GM19438 (cell line): ENCODE measurements around the gene COPS7A.

ENCODE experiments used
- ATAC-seq: cut with Tn5 transposase; IDR thresholded peaks from one replicate; pipeline ENCODE4 v1.9.1; 2021; ENCODE audit warnings: low read depth; ENCODE audit not compliant: unreplicated experiment

The COPS7A gene, protein sequence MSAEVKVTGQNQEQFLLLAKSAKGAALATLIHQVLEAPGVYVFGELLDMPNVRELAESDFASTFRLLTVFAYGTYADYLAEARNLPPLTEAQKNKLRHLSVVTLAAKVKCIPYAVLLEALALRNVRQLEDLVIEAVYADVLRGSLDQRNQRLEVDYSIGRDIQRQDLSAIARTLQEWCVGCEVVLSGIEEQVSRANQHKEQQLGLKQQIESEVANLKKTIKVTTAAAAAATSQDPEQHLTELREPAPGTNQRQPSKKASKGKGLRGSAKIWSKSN

DNA sequence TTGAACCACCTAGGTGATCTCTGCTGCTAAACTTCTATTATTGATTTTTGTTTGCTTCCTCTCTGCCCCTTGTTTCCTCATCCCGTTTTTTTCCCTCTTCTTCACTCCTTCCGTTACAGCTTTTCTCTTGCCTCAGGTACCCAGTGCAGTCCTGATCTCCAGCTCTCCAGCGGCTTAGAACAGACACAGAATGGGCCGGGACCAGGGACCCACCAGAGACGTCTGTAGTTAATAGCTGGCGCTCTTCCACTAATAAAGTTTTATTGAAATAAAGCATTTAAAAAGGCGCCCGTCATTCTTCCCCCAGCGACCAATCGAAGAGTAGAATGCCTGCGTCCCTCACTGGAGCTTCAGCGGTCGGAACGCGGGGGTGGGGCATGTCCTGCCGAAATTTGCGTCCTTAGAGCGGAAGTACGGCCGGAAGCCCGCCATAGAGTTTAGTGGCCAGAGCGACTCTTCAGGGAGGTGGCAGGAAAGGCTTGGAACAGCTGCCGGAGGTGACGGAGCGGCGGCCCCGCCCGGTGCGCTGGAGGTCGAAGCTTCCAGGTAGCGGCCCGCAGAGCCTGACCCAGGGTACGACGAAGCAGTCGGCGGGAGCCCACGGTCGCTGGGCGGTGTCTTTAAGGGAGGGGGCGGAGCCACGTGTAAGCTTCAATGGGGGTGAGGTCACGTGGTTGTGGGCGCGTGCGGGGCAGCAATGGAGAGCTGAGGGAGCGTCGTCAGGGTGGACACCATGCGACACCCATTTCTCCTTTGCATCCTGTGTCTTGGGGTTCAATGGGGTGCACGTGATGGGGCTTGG is at the start of gene COPS7A:
Gene COPS7A, plus strand, starts transcription at position 440 of the 802 bp plus-strand sequence. CDS start 611 bp downstream, outside the sequence.
- peak; percentile 95 for ATAC-seq

DNA sequence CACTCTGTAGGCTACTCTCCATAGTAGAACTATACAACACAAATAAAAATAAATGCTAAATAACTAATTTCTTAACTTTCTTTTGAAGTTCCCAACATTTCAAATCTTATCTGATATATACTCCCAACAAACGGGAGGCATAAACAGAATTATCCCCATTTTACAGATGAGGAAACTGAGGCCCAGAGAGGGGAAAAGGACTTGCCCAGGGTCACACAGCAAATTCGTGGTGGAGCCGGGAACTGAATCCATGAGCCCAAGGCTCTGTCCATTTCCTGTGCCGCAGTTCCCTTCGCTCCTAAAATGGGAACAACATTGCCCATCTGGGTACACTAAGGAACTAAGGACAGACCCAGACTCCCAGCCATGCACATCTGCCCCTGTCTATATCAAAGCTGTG is 46.9 kb upstream of the COPS7A start:
- no peak for ATAC-seq

DNA sequence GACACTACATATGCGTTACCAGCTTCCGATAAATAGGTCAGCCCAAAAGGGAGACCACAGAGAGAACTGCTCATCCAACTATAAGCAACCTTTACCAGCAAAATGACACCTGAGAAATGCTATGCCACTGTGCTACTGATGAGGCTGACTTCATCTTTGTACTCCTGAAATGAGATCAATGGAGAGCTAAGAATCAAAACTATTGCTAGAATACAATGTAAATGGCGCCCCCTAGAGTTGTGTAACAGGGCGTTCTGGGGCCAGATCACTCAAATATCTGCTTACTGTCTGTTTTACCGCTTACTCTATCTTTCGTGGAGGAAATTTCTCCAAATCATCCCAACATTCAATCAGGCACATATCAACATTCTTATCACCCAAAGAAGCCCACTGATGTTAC is 39.2 kb upstream of the COPS7A start:
- ATAC-seq, result no peak

DNA sequence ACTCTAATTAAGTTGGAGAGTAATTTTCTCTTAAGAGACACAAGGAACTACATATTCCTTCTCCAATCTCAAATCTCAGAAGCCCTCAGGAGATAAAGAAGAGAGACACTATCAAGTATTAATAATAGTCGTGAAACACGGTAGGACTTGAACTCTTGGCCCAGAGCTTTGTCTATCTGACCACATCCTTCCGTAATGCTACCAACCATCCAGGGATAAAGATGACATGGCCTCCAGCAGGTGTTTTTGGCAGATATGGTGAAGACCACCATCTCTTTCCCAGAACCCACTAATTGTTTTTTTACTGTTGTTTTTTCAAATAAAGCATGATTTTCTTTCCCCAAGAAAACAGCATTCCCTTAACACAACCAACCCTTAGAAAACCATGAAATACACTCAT is 38.0 kb upstream of the COPS7A start:
- no peak for ATAC-seq

DNA sequence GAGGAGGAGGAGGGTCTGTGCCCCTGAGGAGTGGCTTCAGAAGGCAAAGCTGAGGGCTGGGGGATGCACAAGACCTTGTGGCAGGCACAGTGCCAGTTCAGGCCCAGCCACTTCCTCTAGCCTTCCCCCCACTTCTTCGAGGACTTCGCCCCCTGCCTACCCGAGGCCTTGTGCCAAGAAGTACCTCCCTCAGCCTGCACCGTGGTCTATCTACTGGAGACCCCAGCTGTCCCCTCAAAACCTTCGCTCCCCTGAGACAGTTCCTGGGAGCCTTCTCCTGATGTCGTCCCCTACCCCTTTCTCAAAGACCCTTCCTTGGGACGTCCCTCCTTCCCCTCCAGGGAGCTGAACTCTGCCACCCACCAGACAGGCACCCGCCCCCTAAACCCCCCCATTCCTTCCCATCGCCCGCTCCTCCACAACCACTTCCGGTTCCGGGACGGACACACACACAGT is 35.3 kb upstream of the COPS7A start:
- ATAC-seq, result no peak

DNA sequence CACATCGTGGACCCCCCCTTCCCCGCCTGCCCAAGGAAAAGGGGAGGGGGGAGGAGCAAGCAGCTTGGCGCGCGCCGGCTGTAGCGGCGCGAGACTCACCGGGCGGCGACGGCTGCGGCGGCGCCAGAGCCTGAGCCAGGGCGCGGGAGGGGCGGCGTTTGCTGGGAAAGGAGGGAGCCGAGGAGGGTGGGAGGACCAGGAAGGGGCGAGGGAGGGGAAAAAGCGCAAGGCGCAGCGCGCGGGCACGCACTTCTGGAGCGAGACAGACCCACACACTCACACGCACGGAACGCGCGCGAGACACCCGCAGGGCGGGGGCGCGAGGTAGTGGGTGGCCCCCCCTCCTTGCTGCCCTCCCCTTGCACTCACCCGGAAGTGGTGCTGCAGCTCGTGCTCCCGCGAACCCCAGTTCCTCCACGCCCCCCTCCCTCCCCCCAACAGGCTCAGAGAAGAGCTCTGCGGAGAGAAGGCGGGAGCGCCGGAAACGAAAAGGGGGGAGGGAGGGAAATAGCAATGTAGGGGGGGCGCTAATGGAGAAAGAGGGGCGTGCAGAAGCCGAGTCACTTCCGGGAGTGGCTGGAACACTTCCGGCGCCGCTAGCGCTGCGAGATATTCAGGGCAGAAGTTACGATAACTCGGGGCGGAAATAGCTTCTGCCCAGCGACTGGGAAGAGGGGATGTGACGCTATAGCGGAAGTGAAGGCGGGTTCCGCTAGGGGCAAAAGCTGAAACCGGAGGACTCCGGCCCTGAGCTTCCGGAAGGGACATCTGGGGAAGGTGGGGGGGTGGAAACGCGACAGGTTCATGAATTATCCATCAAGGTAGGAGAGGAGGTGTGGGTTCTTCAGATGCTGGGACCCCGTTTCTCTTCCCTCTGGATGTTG is 34.6 kb upstream of the COPS7A start, which contains the start of gene ZNF384:
Gene ZNF384, minus strand, starts transcription at position 377 of the 884 bp plus-strand sequence. CDS start 9,855 bp downstream, outside the sequence.
- ATAC-seq, result peak; percentile 87

DNA sequence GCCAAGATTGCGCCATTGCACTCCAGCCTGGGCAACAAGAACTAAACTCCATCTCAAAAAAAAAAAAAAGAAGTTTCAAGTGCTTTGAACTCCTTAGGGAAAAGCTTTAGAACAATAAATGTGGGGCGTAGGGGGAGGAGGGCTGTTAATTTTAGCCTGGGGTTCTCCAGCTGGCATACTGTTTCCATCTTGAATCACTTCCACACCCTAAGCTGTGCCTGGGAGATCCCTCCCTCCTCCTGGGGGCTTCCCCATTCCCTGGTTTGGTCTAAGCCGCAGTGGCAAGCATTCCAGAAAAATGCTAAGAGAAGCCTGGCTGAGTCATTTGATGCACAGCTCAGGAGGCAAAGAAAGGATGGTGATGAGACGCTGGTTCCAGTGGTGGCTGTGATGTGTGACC is 32.4 kb upstream of the COPS7A start:
- ATAC-seq, result no peak

DNA sequence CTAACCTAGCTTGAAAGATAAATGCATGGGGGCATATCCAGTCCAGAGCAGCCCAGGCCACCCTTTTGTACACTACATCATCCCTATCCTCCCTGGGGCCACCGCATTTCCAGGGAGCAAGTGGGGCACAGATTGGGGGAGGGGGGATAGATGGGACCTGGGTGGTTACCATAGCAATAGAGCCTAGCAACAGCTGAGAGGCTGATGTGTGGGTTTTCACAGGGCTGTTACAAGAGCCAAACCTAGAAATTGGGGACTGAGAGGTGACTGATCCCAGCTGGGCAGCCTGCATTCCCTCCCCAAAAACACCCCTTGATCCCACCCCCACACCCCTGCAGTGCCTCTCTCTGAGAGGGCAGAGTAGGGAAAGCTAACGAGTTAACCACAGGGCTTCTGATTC is 31.0 kb upstream of the COPS7A start:
- no peak for ATAC-seq

DNA sequence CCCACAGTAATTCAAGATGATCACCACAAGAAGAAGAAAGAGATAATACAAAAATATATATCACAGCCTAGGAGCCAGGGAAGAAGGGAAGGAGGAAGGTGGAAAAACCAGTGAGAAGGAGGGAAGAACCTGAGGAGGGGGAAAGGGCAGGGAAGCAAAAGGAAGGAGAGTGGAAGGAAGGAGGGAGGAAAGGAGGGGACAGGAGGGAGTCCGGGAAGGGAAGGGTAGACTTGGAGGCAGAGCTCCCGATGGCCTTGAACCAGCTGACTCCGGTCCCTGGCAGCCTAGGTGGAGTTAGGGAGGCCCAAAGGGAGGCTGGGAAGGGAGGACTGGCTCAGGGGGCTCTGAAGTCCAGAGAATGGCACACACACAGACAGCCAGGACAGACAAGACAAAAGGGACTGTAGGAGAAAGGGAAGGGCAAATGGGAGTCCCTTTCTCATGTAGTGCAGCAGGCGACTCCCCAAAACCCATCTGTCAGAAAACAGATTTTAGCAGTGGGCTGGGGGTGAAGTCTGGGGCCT is 30.0 kb upstream of the COPS7A start:
- no peak for ATAC-seq

DNA sequence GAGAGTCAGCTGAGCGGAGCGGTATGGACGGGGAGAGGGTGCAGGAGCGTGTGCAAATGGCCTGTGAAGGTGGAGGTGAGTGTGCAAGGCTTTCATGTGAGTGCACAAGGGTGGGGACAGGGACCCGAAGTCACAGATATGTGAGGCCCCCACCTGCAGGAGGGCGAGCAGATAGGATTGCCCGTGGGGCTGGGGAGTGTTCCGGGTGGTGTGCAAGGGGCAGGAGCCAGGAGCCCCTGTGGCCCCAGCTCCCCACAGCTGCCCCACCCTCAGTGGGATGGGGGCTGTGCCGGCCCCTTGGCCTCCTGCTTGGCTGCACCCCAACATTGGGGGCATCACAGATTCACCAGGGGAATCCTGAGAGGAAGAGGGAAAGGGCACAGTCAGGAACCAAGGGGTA is 29.1 kb upstream of the COPS7A start:
- no peak for ATAC-seq

DNA sequence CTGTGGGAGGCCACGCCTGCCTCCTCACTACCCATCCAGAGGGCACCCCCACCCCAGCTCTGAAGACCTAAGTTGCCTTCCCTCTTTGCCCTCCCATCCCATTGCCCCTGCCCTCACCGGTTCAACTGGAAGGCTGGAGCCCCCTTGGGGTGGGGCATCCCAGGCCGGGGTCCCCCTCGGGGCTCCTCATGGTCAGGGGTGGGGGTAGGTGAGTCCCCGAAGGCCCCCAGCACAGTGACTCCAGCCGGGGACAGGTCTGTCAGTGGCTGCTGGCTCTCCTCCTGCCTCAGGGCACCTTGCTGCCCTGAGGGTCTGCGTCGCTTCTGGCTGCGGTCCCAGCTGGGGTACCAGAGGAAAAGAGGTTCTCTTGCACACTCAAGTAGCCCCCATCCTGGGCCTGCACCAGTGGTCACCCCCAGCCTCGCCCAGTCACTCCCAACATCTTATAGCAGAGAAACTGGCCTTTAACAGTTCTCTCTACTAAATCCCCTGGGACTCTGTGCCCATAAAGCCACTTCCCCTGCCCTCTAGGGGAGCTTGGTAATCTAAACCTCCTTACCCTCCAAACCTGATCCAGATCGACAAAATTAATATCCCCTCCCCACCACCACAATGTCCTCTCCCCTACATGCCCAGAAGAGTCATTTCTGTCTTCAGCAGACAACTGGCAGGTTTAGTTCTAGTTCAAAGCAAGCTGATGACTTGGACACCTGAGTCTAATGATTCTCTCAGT is 28.4 kb upstream of the COPS7A start:
- no peak for ATAC-seq

DNA sequence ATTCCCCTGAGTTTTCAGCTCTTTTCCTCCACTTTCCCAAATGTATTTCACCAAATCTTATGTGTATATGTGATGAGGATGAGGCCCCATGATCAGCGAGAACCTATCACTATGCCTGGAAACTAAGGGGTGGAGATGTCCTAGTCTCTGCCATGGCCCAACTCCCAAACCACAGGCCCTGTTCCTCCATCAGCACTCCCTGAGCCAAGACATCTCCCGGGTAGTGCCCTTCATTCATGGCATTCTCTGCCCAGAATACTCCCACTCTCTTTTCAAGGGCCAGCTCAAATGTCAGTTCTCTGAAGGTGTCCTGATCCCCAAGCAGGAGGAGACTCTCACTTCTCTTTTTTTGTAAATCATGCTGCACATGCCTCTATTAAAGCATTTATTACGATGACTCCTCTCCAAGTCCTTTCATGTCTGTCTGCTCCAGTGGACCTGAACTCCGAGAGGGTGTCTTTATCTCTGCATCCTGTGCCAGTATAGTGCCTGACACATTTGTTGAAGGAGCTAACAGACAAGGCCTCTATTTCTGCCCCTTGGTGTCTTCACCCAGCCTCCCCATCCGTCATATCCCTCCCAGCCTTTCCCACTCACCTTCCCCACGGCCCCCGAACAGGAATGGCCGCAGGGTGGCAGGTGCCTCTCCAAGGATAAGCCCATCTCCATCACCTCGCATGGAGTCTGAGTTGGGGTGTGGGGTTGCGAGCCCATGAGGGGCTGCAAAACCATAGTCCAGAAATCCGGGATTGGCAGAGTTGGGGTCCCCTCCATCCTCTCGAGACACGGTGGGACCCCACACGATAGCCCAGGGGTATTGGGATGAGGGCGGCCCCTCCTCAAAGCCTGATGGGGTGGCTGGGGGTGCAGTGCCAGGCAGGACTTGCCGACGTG is 26.9 kb upstream of the COPS7A start:
- no peak for ATAC-seq

DNA sequence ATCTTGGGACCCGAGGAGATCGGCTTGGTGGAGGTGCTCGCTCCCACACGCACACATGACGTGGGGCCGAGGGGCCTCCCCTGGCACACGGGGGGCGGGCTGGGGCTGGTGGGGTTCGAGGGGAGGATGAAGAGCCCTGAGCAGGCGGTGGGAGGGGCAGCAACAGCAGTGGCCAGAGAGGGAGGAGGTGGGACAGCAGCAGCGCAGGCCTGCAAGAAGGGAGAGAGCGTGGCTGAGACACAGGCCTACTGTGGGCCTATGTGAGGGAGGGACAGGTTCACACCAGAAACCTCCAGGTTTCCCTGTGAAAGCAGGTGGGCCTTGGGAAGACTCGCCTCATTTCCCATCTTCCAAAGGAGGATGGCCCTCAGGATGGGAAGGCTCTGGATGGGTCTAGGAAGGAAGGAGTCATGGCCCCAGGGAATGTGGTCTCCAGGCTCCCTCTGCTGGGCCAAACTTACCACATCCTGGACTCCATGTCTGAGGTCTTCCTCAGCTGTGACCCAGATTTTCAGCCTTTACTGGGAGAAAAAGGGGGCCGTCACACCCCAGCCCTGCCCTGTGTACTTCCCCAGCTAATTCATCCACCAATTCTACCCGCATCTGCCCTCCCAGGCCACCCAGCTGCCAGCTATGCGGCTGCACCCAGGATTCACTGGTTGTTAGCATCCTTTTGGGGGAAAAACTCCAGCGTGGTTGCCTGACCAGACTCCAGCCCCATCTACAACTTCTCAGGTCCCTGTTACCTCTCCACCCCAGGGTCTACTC is 26.1 kb upstream of the COPS7A start:
- ATAC-seq, result no peak

DNA sequence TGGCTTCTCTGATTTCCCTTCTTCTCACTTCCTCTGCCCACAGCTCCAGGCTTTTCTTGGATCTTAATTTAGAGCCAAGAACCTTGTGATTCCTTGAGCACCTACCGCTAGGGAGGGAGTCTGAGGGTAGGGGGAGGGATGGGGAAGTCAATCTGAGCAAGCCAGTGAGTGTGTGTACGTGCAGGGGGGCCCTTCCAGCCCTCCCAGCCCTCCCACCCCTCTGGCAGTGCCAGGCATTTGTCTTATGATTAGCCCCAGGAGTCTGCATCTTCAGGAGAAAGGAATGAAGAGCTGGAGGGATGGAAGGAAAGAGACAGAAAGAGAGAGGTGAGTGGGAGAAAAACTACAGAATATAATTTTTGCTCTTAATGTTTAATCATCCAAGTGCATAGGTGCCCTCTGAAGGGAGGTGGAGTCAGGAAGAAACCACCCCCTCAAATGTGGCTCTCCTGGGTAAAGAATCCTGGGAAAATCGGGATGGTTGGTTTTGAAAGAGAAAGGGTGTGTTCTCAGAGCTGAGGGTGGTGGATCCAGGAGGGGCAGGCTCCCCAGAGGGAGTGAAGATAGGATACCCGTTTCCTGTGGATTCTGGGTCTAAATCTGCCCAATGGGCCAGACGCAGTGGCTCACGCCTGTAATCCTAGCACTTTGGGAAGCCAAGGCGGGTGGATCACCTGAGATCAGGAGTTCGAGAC is 25.3 kb upstream of the COPS7A start:
- no peak for ATAC-seq

DNA sequence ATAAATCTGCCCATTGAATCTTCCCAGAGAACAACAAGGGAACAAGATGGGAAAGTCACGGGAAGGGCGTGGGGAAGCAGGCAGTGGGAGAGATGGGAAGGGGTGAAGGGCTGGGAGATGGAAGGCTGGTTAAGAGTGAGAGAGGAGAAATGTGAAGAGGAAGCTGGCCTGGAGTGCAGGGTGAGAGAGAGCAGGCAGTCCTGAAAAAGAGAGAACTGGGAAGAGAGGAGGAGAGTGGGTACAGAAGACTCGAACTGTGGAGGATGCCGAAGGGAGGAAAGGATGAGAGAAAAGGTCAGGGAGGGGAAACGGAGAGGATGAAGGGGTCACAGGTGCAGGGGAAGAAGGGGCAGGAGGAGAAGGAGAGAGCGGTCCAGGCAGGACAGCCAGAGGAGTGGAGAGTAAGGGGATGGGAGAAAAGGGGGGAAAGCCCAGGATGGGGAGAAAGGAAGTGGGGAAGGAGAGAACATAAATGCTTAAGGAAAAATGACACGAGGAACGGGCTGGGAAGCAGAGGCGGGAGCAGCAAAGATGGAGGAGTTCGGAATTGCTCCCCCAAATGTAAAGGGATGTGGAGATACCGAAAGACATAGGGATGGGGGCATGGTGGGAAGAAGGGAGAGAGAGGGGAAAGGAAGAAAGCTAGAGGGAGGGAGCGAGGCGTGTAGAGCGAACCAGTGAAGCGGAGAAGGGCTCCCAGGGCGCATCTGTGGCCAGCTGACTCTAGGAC is 24.4 kb upstream of the COPS7A start:
- ATAC-seq, result no peak

DNA sequence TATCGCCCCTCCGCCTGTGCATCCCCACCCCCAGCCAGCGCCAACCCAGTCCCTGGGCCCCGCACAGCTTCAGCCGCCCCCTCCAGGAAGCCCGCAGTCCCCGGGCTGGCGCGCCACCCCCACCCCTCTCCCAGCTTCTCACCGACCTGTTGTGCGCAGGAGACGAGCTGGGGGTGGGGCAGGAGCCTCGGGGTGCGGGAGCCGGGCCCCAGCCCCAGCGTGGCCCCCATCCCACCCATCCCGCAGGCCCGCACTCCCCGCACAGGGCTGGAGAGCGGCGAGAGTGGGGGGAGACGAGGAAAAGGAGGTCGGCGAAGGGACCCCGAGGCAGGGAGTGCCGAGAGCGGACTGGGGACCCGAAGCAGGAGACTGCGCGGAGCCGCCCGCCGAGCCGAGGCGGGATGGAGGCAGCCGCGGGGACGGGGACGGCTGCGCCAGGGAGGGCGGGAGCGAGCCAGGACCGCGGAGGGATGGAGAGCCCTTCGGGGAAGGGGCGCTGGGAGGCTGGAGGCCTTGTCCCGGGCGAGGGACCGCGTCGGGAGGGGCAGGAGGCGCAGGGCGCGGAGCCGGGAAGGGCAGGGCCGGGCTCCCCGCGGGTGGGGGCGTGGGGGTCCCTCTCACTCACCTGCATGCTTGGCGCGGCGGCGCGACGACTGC is 23.7 kb upstream of the COPS7A start:
- no peak for ATAC-seq
